GM12873 (cell line): ENCODE data around the gene CHTOP.

Source experiments
- CTCF ChIP-seq: IDR thresholded peaks from 2 replicates; pipeline ENCODE4 v1.5.1; 2012; ENCODE audit warnings: low read depth, mild to moderate bottlenecking, moderate library complexity, low read length, control low read depth; ENCODE audit not compliant: insufficient read depth; ENCODE audit errors: missing control alignments

The CHTOP gene

GRCh38 chr1:153658400-153659174, 24.7 kb downstream of the CHTOP start, which contains the start of gene SNAPIN:
Gene SNAPIN (plus strand): TSS chr1:153658703. CDS start chr1:153658744, 41 bp downstream.
- peak; percentile 4 for TF ChIP-seq CTCF

- TF ChIP-seq CTCF = no peak
These were observed 25.3 kb downstream of the CHTOP start for GRCh38 chr1:153659175-153659534.

GRCh38 chr1:153659656-153660055, 25.8 kb downstream of the CHTOP start:
- no peak for TF ChIP-seq CTCF

- no peak for TF ChIP-seq CTCF
These were observed 27.3 kb downstream of the CHTOP start for GRCh38 chr1:153661111-153661708.

GRCh38 chr1:153662269-153662668, 28.4 kb downstream of the CHTOP start:
- TF ChIP-seq CTCF = no peak

GRCh38 chr1:153663211-153663610, 29.3 kb downstream of the CHTOP start:
- TF ChIP-seq CTCF = no peak

- no peak for TF ChIP-seq CTCF
These were observed 33.6 kb downstream of the CHTOP start for GRCh38 chr1:153667439-153667838.
